SU-DHL-6 (cell line): Measurements from ENCODE around the gene ARPP19.

Experiments used
- EZH2phosphoT487 ChIP-seq: fragments of 200-600 bp; sonication (generic), shearing (Covaris generic); conservative IDR thresholded peaks from 2 replicates; pipeline ENCODE4 v1.6.1; 2018; ENCODE audit warnings: mild to moderate bottlenecking, antibody characterized with exemption, low read length, moderate library complexity, mixed read lengths
- TF ChIP-seq, protein P1 (sequence below): fragments of 200-600 bp; sonication (generic); IDR thresholded peaks from one replicate; pipeline ENCODE4 v1.5.1; 2017; ENCODE audit warnings: antibody characterized with exemption, mild to moderate bottlenecking, low read length, moderate library complexity; ENCODE audit not compliant: insufficient read depth, poor library complexity, severe bottlenecking

DNA sequence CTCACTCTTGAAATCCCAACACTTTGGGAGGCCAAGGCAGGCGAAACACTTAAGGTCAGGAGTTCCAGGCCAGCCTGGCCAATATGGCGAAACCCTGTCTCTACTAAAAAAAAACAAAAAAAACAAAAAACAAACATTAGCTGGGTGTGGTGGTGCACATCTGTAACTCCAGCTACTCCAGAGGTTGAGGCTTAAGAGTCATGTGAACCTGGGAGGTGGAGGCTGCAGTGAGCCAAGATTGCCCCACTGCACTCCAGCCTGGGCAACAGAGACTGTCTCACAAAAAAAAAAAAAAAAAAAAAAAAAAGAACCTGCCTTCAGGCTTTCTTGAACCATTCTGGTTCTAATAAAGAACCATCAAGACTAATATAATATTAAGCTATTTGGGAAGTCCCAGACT, 16.5 kb downstream of the ARPP19 start:
- TF ChIP-seq, protein P1, sequence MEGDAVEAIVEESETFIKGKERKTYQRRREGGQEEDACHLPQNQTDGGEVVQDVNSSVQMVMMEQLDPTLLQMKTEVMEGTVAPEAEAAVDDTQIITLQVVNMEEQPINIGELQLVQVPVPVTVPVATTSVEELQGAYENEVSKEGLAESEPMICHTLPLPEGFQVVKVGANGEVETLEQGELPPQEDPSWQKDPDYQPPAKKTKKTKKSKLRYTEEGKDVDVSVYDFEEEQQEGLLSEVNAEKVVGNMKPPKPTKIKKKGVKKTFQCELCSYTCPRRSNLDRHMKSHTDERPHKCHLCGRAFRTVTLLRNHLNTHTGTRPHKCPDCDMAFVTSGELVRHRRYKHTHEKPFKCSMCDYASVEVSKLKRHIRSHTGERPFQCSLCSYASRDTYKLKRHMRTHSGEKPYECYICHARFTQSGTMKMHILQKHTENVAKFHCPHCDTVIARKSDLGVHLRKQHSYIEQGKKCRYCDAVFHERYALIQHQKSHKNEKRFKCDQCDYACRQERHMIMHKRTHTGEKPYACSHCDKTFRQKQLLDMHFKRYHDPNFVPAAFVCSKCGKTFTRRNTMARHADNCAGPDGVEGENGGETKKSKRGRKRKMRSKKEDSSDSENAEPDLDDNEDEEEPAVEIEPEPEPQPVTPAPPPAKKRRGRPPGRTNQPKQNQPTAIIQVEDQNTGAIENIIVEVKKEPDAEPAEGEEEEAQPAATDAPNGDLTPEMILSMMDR = no peak
- no peak for TF ChIP-seq EZH2phosphoT487
